Fibroblast of lung (primary cell): Measurements from ENCODE around the gene NINL.

Experiments used
- CTCF ChIP-seq, 2 donors: IDR thresholded peaks in 1 of 2; conservative IDR thresholded peaks in 1 of 2; 1 replicate in 1 of 2; 2 replicates in 1 of 2; pipeline ENCODE4 v1.5.1; 2011 to 2012; ENCODE audit warnings: low read length in 2 of 2, control low read depth in 1 of 2, inconsistent platforms in 1 of 2, low read depth in 1 of 2, mild to moderate bottlenecking in 1 of 2
- EZH2 ChIP-seq: IDR thresholded peaks from 2 replicates; pipeline ENCODE4 v1.5.1; 2012; ENCODE audit warnings: low read length, control low read depth, mild to moderate bottlenecking; ENCODE audit errors: missing control alignments

- no peak for TF ChIP-seq CTCF (conservative IDR thresholded peaks at IDR 0.05 in 1 of 2, IDR thresholded peaks at IDR 0.05 in 1 of 2; ENCODE audit: low read depth in 1 of 2, low read length in 2 of 2)
- TF ChIP-seq EZH2: no peak
Observed at GRCh38 chr20:25544734-25545133, 40.6 kb downstream of the NINL start.
